GM12878 (cell line): Measurements from ENCODE around the gene C9orf78. TPM values are rescaled to one million over a fixed set of nuclear protein-coding genes. Genes with fewer than 3 reads are reported as not detected.

ENCODE experiments used
- BCLAF1 ChIP-seq: fragments of 450-650 bp; IDR thresholded peaks from 2 replicates; pipeline ENCODE4 v1.6.1; 2017; ENCODE audit warnings: antibody characterized with exemption, mild to moderate bottlenecking, moderate library complexity
- CHD2 ChIP-seq: IDR thresholded peaks from 2 replicates; pipeline ENCODE4 v1.6.1; 2011; ENCODE audit warnings: low read depth, low read length, improper control_type of control experiment, borderline replicate concordance
- CHD4 ChIP-seq: fragments of 200-600 bp; sonication (generic); IDR thresholded peaks from 2 replicates; pipeline ENCODE4 v1.6.1; 2016; ENCODE audit warnings: mild to moderate bottlenecking
- EED ChIP-seq: sonication (generic); IDR thresholded peaks from 2 replicates; pipeline ENCODE4 v1.6.1; 2016; ENCODE audit warnings: antibody characterized with exemption, low read depth
- MAX ChIP-seq: IDR thresholded peaks from 2 replicates; pipeline ENCODE4 v1.6.1; 2012; ENCODE audit warnings: low read depth, low read length, improper control_type of control experiment
- MLLT1 ChIP-seq: fragments of 450-650 bp; IDR thresholded peaks from 2 replicates; pipeline ENCODE4 v1.6.1; 2016; ENCODE audit warnings: mild to moderate bottlenecking
- NBN ChIP-seq: fragments of 450-650 bp; IDR thresholded peaks from 2 replicates; pipeline ENCODE4 v1.6.1; 2016
- PAX5 ChIP-seq: IDR thresholded peaks from 2 replicates; pipeline ENCODE4 v1.6.1; 2011; ENCODE audit warnings: low read depth, low read length, borderline replicate concordance
- PML ChIP-seq: IDR thresholded peaks from 2 replicates; pipeline ENCODE4 v1.6.1; 2012; ENCODE audit warnings: low read length, inconsistent platforms
- POLR2AphosphoS2 ChIP-seq: IDR thresholded peaks from 2 replicates; pipeline ENCODE4 v1.6.1; 2011; ENCODE audit warnings: low read depth, mild to moderate bottlenecking, low read length, improper control_type of control experiment, moderate library complexity
- RBBP5 ChIP-seq: fragments of 200-600 bp; sonication (generic); conservative IDR thresholded peaks from 2 replicates; pipeline ENCODE4 v1.6.1; 2016
- RELB ChIP-seq: fragments of 450-650 bp; IDR thresholded peaks from 2 replicates; pipeline ENCODE4 v1.6.1; 2017; ENCODE audit warnings: low read depth, mild to moderate bottlenecking, moderate library complexity
- REST ChIP-seq: IDR thresholded peaks from 2 replicates; pipeline ENCODE4 v1.6.1; 2012; ENCODE audit warnings: mild to moderate bottlenecking, low read depth, low read length
- SP1 ChIP-seq: IDR thresholded peaks from one replicate; pipeline ENCODE4 v1.6.1; 2011; ENCODE audit warnings: low read depth, low read length
- SUZ12 ChIP-seq: fragments of 200-600 bp; sonication (generic); IDR thresholded peaks from one replicate; pipeline ENCODE4 v1.6.1; 2018; ENCODE audit warnings: antibody characterized with exemption, mild to moderate bottlenecking; ENCODE audit not compliant: unreplicated experiment
- TAF1 ChIP-seq: IDR thresholded peaks from 2 replicates; pipeline ENCODE4 v1.6.1; 2011; ENCODE audit warnings: mild to moderate bottlenecking, low read depth, low read length, borderline replicate concordance
- ZBTB33 ChIP-seq: fragments of 450-650 bp; IDR thresholded peaks from 2 replicates; pipeline ENCODE4 v1.6.1; 2017; ENCODE audit warnings: mild to moderate bottlenecking
- ZZZ3 ChIP-seq: IDR thresholded peaks from 2 replicates; pipeline ENCODE4 v1.6.1; 2011; ENCODE audit warnings: low read depth; ENCODE audit not compliant: control insufficient read depth, insufficient read length
- polyA plus RNA-seq, 11 experiments: library from polyadenylated mRNA; depleted of rRNA in 4 of 11; unstranded in 6 of 11; stranded (reverse) in 5 of 11; fragments of >200 nt; fragmentation: Nextera tagmentation in 4 of 11; fragmentation: Illumina TruSeq in 1 of 11; extraction: Ambion mirVana in 4 of 11; extraction: Trizol in 1 of 11; gene quantifications; 1 replicate in 1 of 11; 2 replicates in 10 of 11; pipeline versions ENCODE4 v1.2.1 to v1.2.3, GENCODE V29; 2011 to 2016; ENCODE audit warnings: inconsistent platforms in 2 of 11, missing spikeins in 2 of 11, low read depth in 1 of 11
- total RNA-seq, 4 experiments: library from RNA; depleted of rRNA in 3 of 4; stranded (reverse); fragments of >200 nt in 3 of 4; fragmentation: Illumina TruSeq in 1 of 4; extraction: Trizol in 1 of 4; gene quantifications; 2 replicates each; pipeline versions ENCODE4 v1.2.1 to v1.2.3, GENCODE V29; 2013 to 2021

The C9orf78 gene
- total and polyA plus RNA-seq, 10 of the 15 experiments (the other 5 are each of a cell fraction or from before 2014, with no cell fraction given): 23.0 to 60.9 (median 47.5) TPM

- peak; percentile 86; the same call in 1 of the 2 replicates for TF ChIP-seq MLLT1
- TF ChIP-seq BCLAF1: no peak
- TF ChIP-seq SP1: peak; percentile 48
- TF ChIP-seq CHD4: no peak
- TF ChIP-seq ZZZ3: no peak
- 0 out of 2 replicates have a peak, but pooled peaks have one; percentile 24 for TF ChIP-seq REST
- no peak for TF ChIP-seq ZBTB33
- TF ChIP-seq POLR2AphosphoS2: 0 out of 2 replicates have a peak, but pooled peaks have one; percentile 37
- TF ChIP-seq PML: no peak; the same call in 1 of the 2 replicates
- peak; percentile 69; the same call in 1 of the 2 replicates for TF ChIP-seq RELB
- no peak for TF ChIP-seq SUZ12
- TF ChIP-seq RBBP5: no peak
- TF ChIP-seq MAX: peak; percentile 65; the same call in 1 of the 2 replicates
- no peak for TF ChIP-seq EED
- TF ChIP-seq TAF1: peak; percentile 89; the same call in 1 of the 2 replicates
- no peak for TF ChIP-seq PAX5
- TF ChIP-seq CHD2: peak; percentile 87
- peak; percentile 86 for TF ChIP-seq NBN
Measured at GRCh38 chr9:129823935-129824601, 11.0 kb downstream of the C9orf78 start, which contains the start of gene TOR1A (continued).
